ENCODE results near the gene TTC13. TPM values are rescaled to one million over a fixed set of nuclear protein-coding genes. Genes with fewer than 3 reads are reported as not detected.

TTC13 gene
- total RNA-seq, 1 donor from 2014 or later, result 35.4 TPM

DNA sequence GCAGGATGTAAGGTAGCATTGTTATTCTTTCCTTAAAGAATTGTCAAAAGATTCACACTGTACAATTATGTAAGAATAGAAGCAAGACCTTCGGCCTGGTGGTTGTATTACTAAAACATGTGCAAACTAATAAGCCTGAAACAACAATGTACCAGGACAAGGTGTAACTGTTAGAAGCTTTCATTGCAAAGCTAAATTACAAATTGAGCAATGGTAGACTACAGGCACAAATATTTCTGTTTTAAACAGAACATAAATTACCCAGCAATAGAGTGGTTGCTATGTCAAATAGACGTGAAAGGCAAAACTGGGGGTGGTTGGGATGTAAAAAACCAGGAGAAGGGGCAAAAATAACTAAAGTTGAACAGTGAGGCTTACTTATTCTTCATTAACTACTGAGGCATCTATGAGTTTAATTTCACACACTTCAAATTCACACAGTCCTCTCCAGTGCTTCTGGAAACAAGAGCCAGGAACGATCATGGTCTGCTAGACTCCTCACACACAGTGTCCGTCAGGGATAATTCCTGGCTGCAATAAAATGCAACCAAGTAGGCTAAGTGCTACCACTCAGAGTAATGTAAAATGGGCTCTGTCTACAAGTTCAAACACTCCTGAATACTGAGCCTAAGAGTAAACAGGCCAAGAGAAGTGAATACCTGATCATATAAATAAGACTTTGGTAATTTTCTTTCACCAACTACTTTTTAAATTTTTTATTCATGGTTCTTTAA is 71.0 kb downstream of the TTC13 start:
- ChIA-PET POLR2A (no interaction called here), CTCF (no interaction called here)

DNA sequence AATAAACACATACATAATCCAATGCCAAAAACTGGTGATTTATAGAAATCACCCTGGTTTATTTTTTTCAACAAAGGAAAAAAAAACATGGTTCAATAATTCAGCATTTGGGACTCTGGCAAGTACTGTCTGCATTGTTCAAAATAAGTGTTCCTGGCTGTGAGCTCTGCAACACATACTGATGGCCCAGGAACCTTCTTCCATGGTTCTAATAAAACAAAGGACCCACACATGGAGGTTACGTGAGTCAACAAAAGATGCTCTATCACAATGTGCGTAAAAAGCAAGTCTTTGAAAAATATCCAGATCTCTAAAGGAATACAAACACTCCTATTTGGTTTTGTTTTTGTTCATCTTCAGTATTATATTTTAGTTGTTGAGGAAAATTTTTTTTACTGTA is 72.4 kb downstream of the TTC13 start:
- peaks cover 70% of the 10 kb centered on the region for H3K36me3 Mint-ChIP-seq (ENCODE audit: low read depth)
- POLR2A ChIA-PET, result no interaction called here
- intact Hi-C loops (cut with micrococcal nuclease), result no loop called here
- H3K9me3 Mint-ChIP-seq, result no peaks in the 10 kb centered on the region
- no peak overlapping the region for H3K4me3 Mint-ChIP-seq
- no peaks in the 10 kb centered on the region for H3K27me3 Mint-ChIP-seq
- ATAC-seq (ENCODE audit: low read depth) (no peak), DNase-seq (no peak)
- CTCF ChIA-PET, result no interaction called here
- TF ChIP-seq, protein P1, sequence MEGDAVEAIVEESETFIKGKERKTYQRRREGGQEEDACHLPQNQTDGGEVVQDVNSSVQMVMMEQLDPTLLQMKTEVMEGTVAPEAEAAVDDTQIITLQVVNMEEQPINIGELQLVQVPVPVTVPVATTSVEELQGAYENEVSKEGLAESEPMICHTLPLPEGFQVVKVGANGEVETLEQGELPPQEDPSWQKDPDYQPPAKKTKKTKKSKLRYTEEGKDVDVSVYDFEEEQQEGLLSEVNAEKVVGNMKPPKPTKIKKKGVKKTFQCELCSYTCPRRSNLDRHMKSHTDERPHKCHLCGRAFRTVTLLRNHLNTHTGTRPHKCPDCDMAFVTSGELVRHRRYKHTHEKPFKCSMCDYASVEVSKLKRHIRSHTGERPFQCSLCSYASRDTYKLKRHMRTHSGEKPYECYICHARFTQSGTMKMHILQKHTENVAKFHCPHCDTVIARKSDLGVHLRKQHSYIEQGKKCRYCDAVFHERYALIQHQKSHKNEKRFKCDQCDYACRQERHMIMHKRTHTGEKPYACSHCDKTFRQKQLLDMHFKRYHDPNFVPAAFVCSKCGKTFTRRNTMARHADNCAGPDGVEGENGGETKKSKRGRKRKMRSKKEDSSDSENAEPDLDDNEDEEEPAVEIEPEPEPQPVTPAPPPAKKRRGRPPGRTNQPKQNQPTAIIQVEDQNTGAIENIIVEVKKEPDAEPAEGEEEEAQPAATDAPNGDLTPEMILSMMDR (IDR thresholded peaks at IDR 0.05), result no peak
- H3K4me1 Mint-ChIP-seq, result no peaks in the 10 kb centered on the region
- H3K27ac Mint-ChIP-seq, result no peak overlapping the region

More for the DNA sequence above, 71.0 kb downstream of the TTC13 start:
- H3K4me1 Mint-ChIP-seq, result no peaks in the 10 kb centered on the region
- no peak overlapping the region for H3K4me3 Mint-ChIP-seq
- peaks cover 79% of the 10 kb centered on the region for H3K36me3 Mint-ChIP-seq (ENCODE audit: low read depth)
- ATAC-seq (ENCODE audit: low read depth), result no peak
- H3K27ac Mint-ChIP-seq, result peak overlapping the region; percentile 6
- no peaks in the 10 kb centered on the region for H3K27me3 Mint-ChIP-seq
- intact Hi-C loops (cut with micrococcal nuclease), result no loop called here
- DNase-seq, result no peak
- TF ChIP-seq, protein P1 (IDR thresholded peaks at IDR 0.05), result no peak
- no peaks in the 10 kb centered on the region for H3K9me3 Mint-ChIP-seq

DNA sequence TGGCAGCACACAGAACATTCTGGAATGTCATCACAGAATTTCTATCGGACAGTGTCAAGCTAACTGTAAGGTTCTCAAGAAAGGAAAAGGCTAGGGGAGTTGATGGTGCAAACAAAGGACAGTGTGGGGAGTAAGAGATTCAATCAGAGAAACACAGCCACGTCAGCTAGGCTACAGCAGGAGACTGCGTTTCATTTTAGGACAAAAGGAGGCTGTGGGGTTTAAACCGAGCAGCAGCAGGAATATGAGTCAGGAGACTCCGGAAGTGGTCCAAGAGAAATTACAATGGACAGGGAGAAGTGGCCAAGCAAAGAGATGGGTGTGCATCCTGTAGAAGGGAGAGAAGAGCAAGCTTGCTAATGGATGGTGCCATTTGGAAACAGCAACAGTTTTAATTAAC is 72.9 kb downstream of the TTC13 start:
- Mint-ChIP-seq H3K36me3 (ENCODE audit: low read depth) (peaks cover 66% of the 10 kb centered on the region), H3K27ac (no peak overlapping the region), H3K4me3 (no peak overlapping the region), H3K9me3 (no peaks in the 10 kb centered on the region), H3K27me3 (no peaks in the 10 kb centered on the region), H3K4me1 (no peaks in the 10 kb centered on the region)
- ATAC-seq (ENCODE audit: low read depth) (no peak), DNase-seq (no peak)
- CTCF ChIA-PET, result no interaction called here
- intact Hi-C loops (cut with micrococcal nuclease), result no loop called here
- POLR2A ChIA-PET, result no interaction called here
- TF ChIP-seq, protein P1 (IDR thresholded peaks at IDR 0.05), result no peak

DNA sequence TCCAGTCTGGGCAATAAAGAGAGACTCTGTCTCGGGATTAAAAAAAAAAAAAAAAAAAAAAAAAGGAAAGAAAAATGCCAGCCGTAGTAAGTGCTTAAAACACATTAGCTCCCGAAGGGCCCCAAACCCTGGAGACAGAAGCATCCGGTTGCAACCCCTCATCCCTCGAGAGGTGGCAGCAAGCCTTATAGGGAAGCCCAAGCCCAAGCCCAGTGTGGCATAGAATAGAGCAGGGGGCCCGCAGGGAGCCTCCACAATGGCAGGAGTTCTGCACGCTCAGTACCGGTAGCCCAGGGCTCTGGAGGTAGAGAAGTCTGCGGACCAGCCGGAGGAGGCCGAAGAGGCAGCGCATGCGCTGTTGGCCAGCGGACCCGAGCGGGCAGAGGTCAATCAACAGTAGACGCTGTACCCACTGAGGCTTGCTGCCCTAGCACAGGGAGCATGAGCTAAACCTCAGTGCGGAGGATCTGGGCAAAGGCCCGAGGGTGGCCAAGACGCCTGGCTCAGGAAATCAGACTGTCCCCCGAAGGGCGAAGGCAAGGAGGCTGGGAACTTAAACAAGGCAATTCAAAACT is 76.2 kb downstream of the TTC13 start:
- Mint-ChIP-seq H3K36me3 (ENCODE audit: low read depth) (peaks cover 40% of the 10 kb centered on the region), H3K4me3 (no peak overlapping the region), H3K4me1 (no peaks in the 10 kb centered on the region), H3K27ac (no peak overlapping the region), H3K27me3 (no peaks in the 10 kb centered on the region), H3K9me3 (peaks cover 4% of the 10 kb centered on the region)
- TF ChIP-seq, protein P1 (IDR thresholded peaks at IDR 0.05), result no peak
- intact Hi-C loops (cut with micrococcal nuclease), result no loop called here
- ChIA-PET CTCF (no interaction called here), POLR2A (no interaction called here)
- no peak for ATAC-seq (ENCODE audit: low read depth)
- DNase-seq, result no peak

DNA sequence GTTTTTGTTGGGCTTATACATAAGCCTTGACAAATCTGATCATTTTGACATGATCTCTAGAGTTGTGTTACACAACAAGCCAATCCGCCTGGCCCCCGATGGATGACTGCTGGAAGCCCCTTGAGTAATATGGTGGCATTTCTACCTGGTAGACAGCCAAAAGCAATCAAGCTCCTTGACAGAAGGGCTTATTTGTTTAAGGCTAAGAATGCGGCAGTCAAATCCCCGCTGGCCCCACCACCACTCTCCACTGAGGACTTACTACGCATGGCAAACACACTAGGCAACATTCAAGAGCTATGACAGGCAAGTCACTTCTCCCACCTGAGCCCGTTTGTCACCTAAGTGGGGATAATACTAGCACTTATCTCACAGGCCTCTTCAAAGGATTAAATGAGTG is 77.0 kb downstream of the TTC13 start:
- ATAC-seq (ENCODE audit: low read depth), result no peak
- intact Hi-C loops (cut with micrococcal nuclease), result no loop called here
- TF ChIP-seq, protein P1 (IDR thresholded peaks at IDR 0.05), result no peak
- Mint-ChIP-seq H3K27ac (no peak overlapping the region), H3K4me3 (no peak overlapping the region), H3K27me3 (no peaks in the 10 kb centered on the region), H3K4me1 (no peaks in the 10 kb centered on the region), H3K36me3 (ENCODE audit: low read depth) (peaks cover 35% of the 10 kb centered on the region), H3K9me3 (peaks cover 4% of the 10 kb centered on the region)
- DNase-seq, result no peak
- POLR2A ChIA-PET, result no interaction called here
- CTCF ChIA-PET, result no interaction called here
